IPS-20b (cell line): ENCODE measurements around the gene DAND5.
A peak's percentile ranks its signal among the peaks of the same experiment; 100 is the strongest.
"Not testable (repeated sequence)": the region's sequence is repeated elsewhere in the genome, so short reads cannot be mapped to it uniquely, and the experiment has no call there.

Experiments used
- H3K27ac ChIP-seq: one replicate; pipeline ENCODE4 v1.5.1; 2013; ENCODE audit warnings: low read length
- H3K27me3 ChIP-seq: 2 replicates; pipeline ENCODE4 v1.6.1; 2013; ENCODE audit warnings: mild to moderate bottlenecking, low read length, inconsistent platforms; ENCODE audit not compliant: insufficient read depth
- H3K36me3 ChIP-seq: 2 replicates; pipeline ENCODE4 v1.6.1; 2013; ENCODE audit warnings: low read depth, mild to moderate bottlenecking, inconsistent platforms, low read length, moderate library complexity; ENCODE audit not compliant: insufficient read depth
- H3K4me1 ChIP-seq: 2 replicates; pipeline ENCODE4 v1.6.1; 2013; ENCODE audit warnings: mild to moderate bottlenecking, control low read depth, inconsistent platforms, low read length, moderate library complexity; ENCODE audit not compliant: insufficient read depth
- H3K4me3 ChIP-seq: 2 replicates; pipeline ENCODE4 v1.5.1; 2013; ENCODE audit warnings: mild to moderate bottlenecking, low read length, inconsistent platforms
- H3K9ac ChIP-seq: 2 replicates; pipeline ENCODE4 v1.6.1; 2013; ENCODE audit warnings: low read depth, mild to moderate bottlenecking, inconsistent platforms, low read length, moderate library complexity
- H3K9me3 ChIP-seq: 2 replicates; pipeline ENCODE4 v1.6.1; 2013; ENCODE audit warnings: mild to moderate bottlenecking, low read depth, low read length, inconsistent platforms; ENCODE audit not compliant: insufficient read depth

The DAND5 gene

DNA sequence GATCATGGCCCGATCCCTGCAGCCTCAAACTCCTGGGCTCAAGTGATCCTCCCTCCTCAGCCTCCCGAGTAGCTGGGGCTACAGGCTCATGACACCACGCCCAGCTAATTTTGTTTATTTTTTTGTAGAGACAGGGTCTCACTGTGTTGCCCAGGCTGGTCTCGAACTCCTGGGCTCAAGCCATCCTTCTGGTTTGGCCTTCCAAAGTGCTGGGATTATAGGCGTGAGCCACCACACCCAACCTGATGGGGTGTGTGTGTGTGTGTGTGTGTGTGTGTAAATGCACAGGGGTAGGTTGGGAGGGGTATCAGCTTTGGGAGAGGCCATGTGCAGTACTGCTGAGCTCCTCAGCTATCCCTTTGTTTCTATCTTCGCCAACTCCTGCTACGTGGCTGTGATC, 6.7 kb downstream of the DAND5 start:
- H3K27ac ChIP-seq, H3K36me3 ChIP-seq, H3K9ac ChIP-seq, H3K4me1 ChIP-seq, H3K27me3 ChIP-seq, H3K4me3 ChIP-seq, H3K9me3 ChIP-seq: not testable (repeated sequence)

DNA sequence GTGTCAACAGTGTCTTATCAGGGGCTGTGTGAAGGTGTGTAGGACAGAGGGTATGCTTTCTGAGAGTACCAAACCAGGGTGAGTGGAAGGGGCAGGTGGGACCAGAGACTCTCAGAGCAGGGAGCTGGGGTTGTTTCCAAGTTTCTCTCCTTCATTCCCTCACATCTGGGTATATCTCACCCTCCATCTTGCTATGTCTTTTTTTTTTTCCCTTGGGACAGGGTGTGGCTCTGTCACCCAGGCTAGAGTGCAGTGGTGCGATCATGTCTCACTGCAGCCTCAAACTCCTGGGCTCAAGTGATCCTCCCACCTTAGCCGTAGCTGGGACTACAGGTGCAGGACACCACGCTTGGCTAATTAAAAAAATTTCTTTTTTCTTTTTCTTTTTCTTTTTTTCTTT, 10.6 kb downstream of the DAND5 start:
- H3K9ac ChIP-seq: no peak overlapping the region
- H3K27ac ChIP-seq: no peak overlapping the region
- H3K4me1 ChIP-seq: no peaks in the 10 kb centered on the region
- no peaks in the 10 kb centered on the region for H3K36me3 ChIP-seq
- no peaks in the 10 kb centered on the region for H3K9me3 ChIP-seq
- H3K4me3 ChIP-seq: no peak overlapping the region
- peaks cover 36% of the 10 kb centered on the region for H3K27me3 ChIP-seq

DNA sequence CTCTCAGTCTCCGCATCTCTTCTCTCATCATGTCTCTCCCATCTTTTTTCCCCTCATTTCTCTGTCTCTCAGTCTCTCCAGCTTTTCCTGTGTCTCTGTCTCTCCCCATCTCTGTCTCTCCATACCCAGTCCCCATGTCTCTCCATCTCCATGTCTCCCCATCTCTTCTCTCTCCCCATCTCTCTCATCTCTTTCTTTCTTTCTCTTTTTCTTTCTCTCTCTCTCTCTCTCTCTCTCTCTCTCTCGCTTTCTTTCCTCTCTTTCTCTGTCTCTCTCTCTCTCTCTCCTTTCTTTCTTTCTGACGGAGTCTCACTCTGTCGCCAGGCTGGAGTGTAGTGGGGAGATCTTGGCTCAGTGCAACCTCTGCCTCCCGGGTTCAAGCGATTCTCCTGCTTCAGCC, 13.3 kb downstream of the DAND5 start:
- Histone ChIP-seq H3K9me3 (no peaks in the 10 kb centered on the region), H3K27me3 (peaks cover 63% of the 10 kb centered on the region), H3K27ac (no peak overlapping the region), H3K4me3 (no peak overlapping the region), H3K4me1 (no peaks in the 10 kb centered on the region; the same call in 1 of the 2 replicates), H3K36me3 (no peaks in the 10 kb centered on the region), H3K9ac (no peak overlapping the region)

DNA sequence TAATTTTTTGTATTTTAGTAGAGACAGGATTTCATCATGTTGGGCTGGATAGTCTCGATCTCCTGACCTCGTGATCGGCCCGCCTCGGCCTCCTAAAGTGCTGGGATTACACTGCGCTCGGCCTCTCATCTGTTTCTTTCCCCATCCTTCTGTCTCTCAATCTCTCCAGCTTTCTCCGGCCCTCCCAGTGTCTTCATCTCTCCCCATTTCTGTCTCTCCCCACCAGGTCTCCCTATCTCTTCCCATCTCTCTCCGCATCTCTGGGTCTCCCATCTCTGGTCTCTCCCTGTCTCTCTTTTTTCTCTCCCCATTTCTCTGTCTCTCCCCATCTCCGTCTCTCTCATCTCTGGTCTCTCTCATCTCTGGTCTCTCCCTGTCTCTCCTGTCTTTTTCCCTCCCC, 13.7 kb downstream of the DAND5 start:
- Histone ChIP-seq H3K27me3 (peaks cover 67% of the 10 kb centered on the region), H3K4me3 (peak overlapping the region; percentile 58), H3K27ac (no peak overlapping the region), H3K9ac (no peak overlapping the region), H3K4me1 (no peaks in the 10 kb centered on the region; the same call in 1 of the 2 replicates), H3K9me3 (no peaks in the 10 kb centered on the region), H3K36me3 (no peaks in the 10 kb centered on the region)

DNA sequence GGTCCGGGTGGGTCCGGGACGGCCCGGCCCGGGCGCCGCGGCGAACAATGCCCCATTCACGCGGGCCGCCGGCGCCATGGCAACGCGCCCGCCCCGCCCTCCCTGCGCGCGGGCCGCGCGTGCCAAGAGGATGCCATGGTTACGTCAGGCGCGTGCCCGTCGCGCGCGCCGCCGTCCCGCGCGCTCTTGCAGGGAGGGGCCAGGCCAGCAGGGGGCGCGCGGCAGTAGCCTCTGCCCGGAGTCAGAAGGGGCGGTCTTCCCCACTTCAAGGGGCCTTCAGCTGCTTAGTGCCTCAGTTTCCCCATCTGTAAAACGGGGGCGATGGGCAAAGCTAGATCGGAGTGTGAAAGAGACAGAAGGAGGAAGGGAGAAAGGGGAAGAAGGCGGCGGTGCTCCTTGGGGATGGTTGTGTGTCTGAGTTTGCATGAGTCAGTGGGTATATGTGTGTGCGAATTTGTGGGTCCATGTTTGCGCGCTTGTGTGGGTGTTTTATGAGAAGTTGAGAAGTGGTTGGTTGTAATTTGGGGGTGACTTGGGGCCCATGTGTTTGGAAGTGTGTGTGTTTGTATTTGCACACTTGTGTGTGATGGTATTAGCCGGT, 14.3 kb downstream of the DAND5 start:
- H3K9me3 ChIP-seq: no peaks in the 10 kb centered on the region
- no peaks in the 10 kb centered on the region for H3K36me3 ChIP-seq
- no peaks in the 10 kb centered on the region; the same call in 1 of the 2 replicates for H3K4me1 ChIP-seq
- peak overlapping the region; percentile 58; the same call in 1 of the 2 replicates for H3K4me3 ChIP-seq
- peaks cover 73% of the 10 kb centered on the region for H3K27me3 ChIP-seq
- no peak overlapping the region for H3K9ac ChIP-seq
- H3K27ac ChIP-seq: no peak overlapping the region

DNA sequence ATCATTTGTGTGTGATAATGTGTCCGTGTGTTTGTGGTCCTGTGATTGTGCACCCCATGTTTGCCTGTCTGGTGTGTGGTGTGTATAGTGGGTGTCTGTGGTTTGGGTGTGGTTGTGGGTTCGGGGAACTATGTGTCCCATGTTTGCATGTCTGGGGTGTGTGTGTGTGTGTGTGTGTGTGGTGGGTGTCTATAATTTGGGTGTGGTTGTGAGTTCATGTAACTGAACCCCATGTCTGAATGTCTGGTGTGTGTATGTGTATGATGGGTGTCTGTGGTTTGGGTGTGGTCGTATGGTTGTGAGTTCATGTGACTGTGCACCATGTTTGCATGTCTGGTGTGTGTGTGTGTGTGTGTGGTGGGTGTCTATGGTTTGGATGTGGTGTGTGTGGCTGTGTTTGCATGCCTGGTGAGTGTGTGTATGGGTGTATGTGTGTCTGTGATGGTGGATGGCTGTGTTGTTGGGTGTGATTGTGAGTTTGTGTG, 14.8 kb downstream of the DAND5 start:
- no peak overlapping the region for H3K9ac ChIP-seq
- H3K4me3 ChIP-seq: no peak overlapping the region
- H3K27ac ChIP-seq: no peak overlapping the region
- no peaks in the 10 kb centered on the region; the same call in 1 of the 2 replicates for H3K4me1 ChIP-seq
- H3K27me3 ChIP-seq: peaks cover 76% of the 10 kb centered on the region
- no peaks in the 10 kb centered on the region for H3K36me3 ChIP-seq
- H3K9me3 ChIP-seq: no peaks in the 10 kb centered on the region

DNA sequence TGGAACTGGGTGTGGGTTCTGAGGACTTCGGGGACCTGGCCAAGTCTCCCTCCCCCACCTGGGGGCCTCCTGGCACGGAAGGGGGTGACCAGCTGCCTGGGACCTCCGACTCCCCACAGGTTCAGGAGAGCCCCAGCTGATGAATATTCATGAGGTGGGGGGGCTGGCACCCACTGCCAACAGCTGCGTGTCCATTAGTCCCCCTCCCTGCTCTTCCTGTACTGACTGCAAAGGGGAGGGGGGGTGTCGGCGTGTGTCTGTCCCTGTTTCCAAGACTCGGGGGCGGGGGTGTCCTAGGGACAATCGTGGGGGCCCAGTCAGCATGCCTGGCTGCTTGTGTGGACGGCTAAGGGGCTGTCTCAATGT, 15.3 kb downstream of the DAND5 start:
- Histone ChIP-seq H3K27ac (no peak overlapping the region), H3K36me3 (no peaks in the 10 kb centered on the region), H3K27me3 (peaks cover 81% of the 10 kb centered on the region), H3K9me3 (no peaks in the 10 kb centered on the region), H3K4me1 (no peaks in the 10 kb centered on the region; the same call in 1 of the 2 replicates), H3K4me3 (no peak overlapping the region), H3K9ac (no peak overlapping the region)

DNA sequence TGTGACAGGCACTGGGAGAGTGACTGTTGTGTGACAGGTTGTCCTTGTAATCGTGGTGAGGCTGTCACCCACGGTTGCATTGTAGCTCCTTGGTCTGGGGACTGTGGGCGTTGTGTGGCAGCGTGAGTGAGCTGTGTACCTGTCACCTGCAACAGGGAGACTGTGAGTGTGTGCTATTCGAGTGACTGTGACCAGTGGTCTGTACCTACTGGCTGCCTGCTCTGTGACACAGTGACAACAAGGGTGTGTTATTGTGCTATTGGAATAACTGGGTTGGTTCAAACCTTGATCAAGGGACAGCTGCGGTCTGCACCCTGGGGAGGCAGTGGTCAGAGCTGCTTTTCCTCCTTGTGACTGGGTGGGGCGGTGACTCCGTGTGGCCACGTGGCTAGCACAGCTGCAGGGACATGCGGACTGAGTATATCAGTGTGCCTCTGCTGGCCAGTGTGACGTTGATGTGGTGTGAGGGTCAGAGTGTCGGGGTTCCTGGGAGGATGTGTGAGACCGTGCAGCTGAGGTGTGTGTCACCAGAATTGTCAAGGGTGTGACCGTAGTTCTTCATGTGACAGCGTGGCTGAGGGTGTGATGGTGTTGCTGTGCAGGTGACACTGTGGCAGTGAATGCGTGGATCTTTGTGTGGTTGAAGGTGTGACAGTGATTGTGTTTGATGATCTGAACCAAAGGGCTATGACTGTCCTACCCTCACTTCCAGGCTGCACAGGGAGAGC, 15.8 kb downstream of the DAND5 start:
- peaks cover 86% of the 10 kb centered on the region for H3K27me3 ChIP-seq
- H3K4me1 ChIP-seq: no peaks in the 10 kb centered on the region; the same call in 1 of the 2 replicates
- H3K36me3 ChIP-seq: no peaks in the 10 kb centered on the region
- no peak overlapping the region for H3K9ac ChIP-seq
- H3K4me3 ChIP-seq: no peak overlapping the region
- no peak overlapping the region for H3K27ac ChIP-seq
- H3K9me3 ChIP-seq: no peaks in the 10 kb centered on the region

DNA sequence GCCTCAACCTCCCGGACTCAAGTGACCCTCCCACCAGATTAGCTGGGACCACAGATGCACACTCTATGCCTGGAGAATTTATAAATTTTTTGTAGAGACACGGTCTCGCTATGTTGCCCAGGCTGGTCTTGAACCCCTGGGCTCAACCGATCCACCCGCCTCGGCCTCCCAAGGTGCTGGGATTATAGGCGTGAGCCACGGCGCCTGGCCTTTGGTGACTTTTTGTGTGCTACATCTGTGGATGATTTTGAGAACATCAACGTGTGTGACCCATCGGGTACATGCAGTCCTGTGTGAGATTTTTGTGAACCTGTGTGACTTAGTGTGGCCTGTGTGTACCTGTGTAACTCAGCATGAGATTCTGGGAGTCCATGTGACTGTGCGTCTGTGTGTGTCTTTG, 17.4 kb downstream of the DAND5 start:
- Histone ChIP-seq H3K4me1 (no peaks in the 10 kb centered on the region; the same call in 1 of the 2 replicates), H3K36me3 (no peaks in the 10 kb centered on the region), H3K27ac (no peak overlapping the region), H3K27me3 (peaks cover 94% of the 10 kb centered on the region), H3K9me3 (no peaks in the 10 kb centered on the region), H3K4me3 (no peak overlapping the region), H3K9ac (no peak overlapping the region)

DNA sequence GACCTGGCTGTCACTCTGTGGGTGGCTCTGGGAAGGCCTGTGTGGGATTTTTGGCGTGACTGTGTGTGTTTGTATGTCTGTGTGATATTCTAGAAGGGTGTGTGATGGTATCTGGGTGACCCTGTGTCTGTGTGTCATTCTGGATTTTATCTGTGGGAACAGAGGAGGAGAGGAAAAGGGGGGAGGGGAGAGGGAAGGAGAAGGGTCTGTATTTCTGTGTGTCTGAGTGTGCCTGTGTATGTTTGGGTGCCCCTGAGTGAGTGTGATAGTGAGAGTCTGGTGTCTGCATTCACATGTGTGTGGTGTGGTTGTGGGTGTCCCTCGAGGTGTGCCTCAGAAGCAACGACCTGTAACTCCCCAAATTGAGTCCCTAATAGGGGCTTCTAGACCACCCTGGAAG, 17.8 kb downstream of the DAND5 start:
- no peaks in the 10 kb centered on the region; the same call in 1 of the 2 replicates for H3K4me1 ChIP-seq
- peaks cover 94% of the 10 kb centered on the region for H3K27me3 ChIP-seq
- no peak overlapping the region for H3K4me3 ChIP-seq
- no peak overlapping the region for H3K27ac ChIP-seq
- H3K9ac ChIP-seq: no peak overlapping the region
- no peaks in the 10 kb centered on the region for H3K36me3 ChIP-seq
- no peaks in the 10 kb centered on the region for H3K9me3 ChIP-seq

DNA sequence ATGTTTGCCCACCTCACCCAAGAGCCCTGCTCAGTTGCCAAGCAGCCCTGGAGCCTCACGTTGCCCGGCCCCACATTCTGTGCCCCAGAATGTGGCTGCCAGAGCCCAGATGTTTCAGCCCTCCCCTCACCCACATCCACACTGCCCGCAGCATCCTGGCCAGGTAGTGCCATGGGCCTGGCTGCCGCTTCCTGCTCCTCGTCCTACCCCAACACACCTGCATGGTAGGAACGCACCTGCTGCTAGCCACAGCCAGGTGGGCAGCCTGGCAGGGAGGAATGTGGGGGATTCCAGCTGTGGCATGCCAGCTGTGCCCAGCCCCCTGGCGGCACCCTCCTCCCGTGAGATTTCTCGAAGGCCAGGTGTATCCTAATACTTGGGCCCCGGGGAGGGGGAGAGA, 18.4 kb downstream of the DAND5 start:
- no peak overlapping the region for H3K4me3 ChIP-seq
- H3K27me3 ChIP-seq: peaks cover 94% of the 10 kb centered on the region
- no peak overlapping the region for H3K27ac ChIP-seq
- H3K9me3 ChIP-seq: no peaks in the 10 kb centered on the region
- no peak overlapping the region for H3K9ac ChIP-seq
- H3K4me1 ChIP-seq: no peaks in the 10 kb centered on the region; the same call in 1 of the 2 replicates
- no peaks in the 10 kb centered on the region for H3K36me3 ChIP-seq

DNA sequence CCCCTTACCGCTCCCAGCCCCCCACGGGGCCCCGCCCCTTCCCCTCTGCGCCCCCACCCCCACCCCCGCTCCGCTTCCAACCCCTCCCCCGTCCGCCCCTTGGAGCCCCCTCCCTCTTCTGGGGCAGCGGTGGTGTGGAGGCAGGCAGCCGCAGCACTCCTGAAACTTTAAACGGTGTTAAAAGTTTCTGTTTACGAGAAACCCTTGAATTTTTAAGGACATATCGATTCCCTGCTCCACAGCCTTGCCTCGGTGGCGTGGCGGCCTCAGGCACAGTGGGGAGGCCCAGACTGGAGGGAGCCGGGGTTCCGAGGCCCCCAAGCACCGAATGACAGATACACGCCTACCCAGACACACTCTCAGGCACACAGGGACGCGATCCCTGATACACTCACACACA, 21.1 kb downstream of the DAND5 start:
- peaks cover 94% of the 10 kb centered on the region for H3K27me3 ChIP-seq
- H3K27ac ChIP-seq: no peak overlapping the region
- no peaks in the 10 kb centered on the region for H3K9me3 ChIP-seq
- no peak overlapping the region for H3K9ac ChIP-seq
- no peaks in the 10 kb centered on the region for H3K36me3 ChIP-seq
- no peaks in the 10 kb centered on the region; the same call in 1 of the 2 replicates for H3K4me1 ChIP-seq
- no peak overlapping the region for H3K4me3 ChIP-seq
